Gastrocnemius medialis (tissue), 4 donors: Measurements from ENCODE around the gene PPP1R12A. TPM values are rescaled to one million over a fixed set of nuclear protein-coding genes. Genes with fewer than 3 reads are reported as not detected.
"Not testable (repeated sequence)": the region's sequence is repeated elsewhere in the genome, so short reads cannot be mapped to it uniquely, and the experiment has no call there.

Experiments used
- ATAC-seq, 2 donors: fragments of 150-250 bp; one replicate each; pipeline ENCODE4 v1.9.1; 2016
- DNase-seq, 2 donors: peaks; one replicate each; pipeline ENCODE4 v3.0.0-alpha.2; 2019
- H3K27ac ChIP-seq, 4 donors: fragments of 200-600 bp; sonication (generic); 1 replicate in 1 of 4; 2 replicates in 3 of 4; pipeline ENCODE4 v1.5.1; 2016 to 2018; ENCODE audit warnings: mild to moderate bottlenecking in 2 of 4, moderate library complexity in 1 of 4
- H3K27me3 ChIP-seq, 3 donors: fragments of 200-600 bp; sonication (generic) in 2 of 3; 1 replicate in 1 of 3; 2 replicates in 2 of 3; pipeline versions ENCODE4 v1.5.1 to v1.6.0; 2016 to 2019; ENCODE audit warnings: mild to moderate bottlenecking in 1 of 3, moderate library complexity in 1 of 3
- H3K36me3 ChIP-seq, 2 donors: fragments of 200-600 bp; sonication (generic) in 1 of 2; one replicate each; pipeline ENCODE4 v1.5.1; 2017 to 2018
- H3K4me1 ChIP-seq, 2 donors: fragments of 200-600 bp; sonication (generic) in 1 of 2; one replicate each; pipeline ENCODE4 v1.5.1; 2016 to 2017; ENCODE audit warnings: mild to moderate bottlenecking in 2 of 2
- H3K4me3 ChIP-seq, 4 donors: fragments of 200-600 bp; sonication (generic) in 3 of 4; 1 replicate in 1 of 4; 2 replicates in 3 of 4; pipeline ENCODE4 v1.5.1; 2016 to 2019; ENCODE audit warnings: mild to moderate bottlenecking in 2 of 4
- H3K9me3 ChIP-seq, 3 donors: fragments of 200-600 bp; sonication (generic) in 2 of 3; 1 replicate in 1 of 3; 2 replicates in 2 of 3; pipeline ENCODE4 v1.5.1; 2016 to 2019
- POLR2A ChIP-seq, 2 donors: fragments of 450-650 bp; IDR thresholded peaks; one replicate each; pipeline ENCODE4 v1.6.1; 2017; ENCODE audit warnings: antibody characterized with exemption in 2 of 2, mild to moderate bottlenecking in 2 of 2, moderate library complexity in 2 of 2
- in situ Hi-C, 4 donors: fragments of 200-750 bp; cut with MboI; loops; one replicate each; pipeline versions ENCODE4 v1.15.0 to v1.8.0; 2017; ENCODE audit warnings: low sequenced_read_pairs in 4 of 4
- intact Hi-C: fragments of 100-400 bp; cut with DNase I; formaldehyde crosslinking; loops from one replicate; pipeline ENCODE4 v1.15.1; 2023; ENCODE audit warnings: low total_unique reads
- total RNA-seq, 4 donors: library from RNA; depleted of rRNA; stranded (reverse); fragments of >200 nt; gene quantifications; one replicate each; pipeline versions ENCODE4 v1.1.0 to v1.2.3, GENCODE V29; 2016
- TF ChIP-seq, protein P1 (sequence below), 5 experiments: fragments of 450-650 bp in 3 of 5; fragments of 200-600 bp in 2 of 5; sonication (generic) in 2 of 5; IDR thresholded peaks in 4 of 5; conservative IDR thresholded peaks in 1 of 5; 1 replicate in 4 of 5; 2 replicates in 1 of 5; pipeline ENCODE4 v1.5.1; 2016 to 2019; ENCODE audit warnings: antibody characterized with exemption in 5 of 5, mild to moderate bottlenecking in 3 of 5, moderate library complexity in 3 of 5

PPP1R12A gene
- total RNA-seq, 4 donors from 2014 or later, result 38.0 to 65.7 (median 47.2) TPM

GRCh38 chr12:79826267-79827128 is 108.4 kb downstream of the PPP1R12A start:
- Histone ChIP-seq H3K36me3 (peaks cover 0 to under 1% of the 10 kb centered on the region in 2 donors), H3K4me3 (no peak overlapping the region), H3K27ac (no peak overlapping the region), H3K27me3 (no peaks in the 10 kb centered on the region), H3K4me1 (peaks cover 0 to 14% of the 10 kb centered on the region in 2 donors), H3K9me3 (no peaks in the 10 kb centered on the region)
- in situ Hi-C loops (no loop called here), intact Hi-C loops (no loop called here)
- no peak for TF ChIP-seq POLR2A (IDR thresholded peaks at IDR 0.05)
- TF ChIP-seq, protein P1, sequence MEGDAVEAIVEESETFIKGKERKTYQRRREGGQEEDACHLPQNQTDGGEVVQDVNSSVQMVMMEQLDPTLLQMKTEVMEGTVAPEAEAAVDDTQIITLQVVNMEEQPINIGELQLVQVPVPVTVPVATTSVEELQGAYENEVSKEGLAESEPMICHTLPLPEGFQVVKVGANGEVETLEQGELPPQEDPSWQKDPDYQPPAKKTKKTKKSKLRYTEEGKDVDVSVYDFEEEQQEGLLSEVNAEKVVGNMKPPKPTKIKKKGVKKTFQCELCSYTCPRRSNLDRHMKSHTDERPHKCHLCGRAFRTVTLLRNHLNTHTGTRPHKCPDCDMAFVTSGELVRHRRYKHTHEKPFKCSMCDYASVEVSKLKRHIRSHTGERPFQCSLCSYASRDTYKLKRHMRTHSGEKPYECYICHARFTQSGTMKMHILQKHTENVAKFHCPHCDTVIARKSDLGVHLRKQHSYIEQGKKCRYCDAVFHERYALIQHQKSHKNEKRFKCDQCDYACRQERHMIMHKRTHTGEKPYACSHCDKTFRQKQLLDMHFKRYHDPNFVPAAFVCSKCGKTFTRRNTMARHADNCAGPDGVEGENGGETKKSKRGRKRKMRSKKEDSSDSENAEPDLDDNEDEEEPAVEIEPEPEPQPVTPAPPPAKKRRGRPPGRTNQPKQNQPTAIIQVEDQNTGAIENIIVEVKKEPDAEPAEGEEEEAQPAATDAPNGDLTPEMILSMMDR (IDR thresholded peaks at IDR 0.05 in 4 of 5, conservative IDR thresholded peaks at IDR 0.05 in 1 of 5), result no peak
- DNase-seq (no peak), ATAC-seq (no peak)

DNA sequence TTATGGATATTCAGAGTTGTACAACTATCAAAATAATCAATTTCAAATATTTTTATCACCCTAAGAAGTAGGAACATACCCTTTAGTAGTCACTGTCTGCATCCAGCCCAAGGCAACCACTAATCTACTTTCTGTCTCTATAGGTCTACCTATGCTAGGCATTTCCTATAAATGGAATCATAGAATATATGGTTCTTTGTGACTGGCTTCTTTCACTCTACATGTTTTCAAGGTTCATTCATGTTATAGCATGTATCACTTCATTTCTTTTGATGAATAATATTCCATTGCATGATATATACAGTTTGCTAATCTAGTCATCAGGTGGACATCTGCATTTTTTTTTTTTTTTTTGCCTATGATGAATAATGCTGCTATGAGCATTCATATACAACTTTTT is 112.4 kb downstream of the PPP1R12A start:
- intact Hi-C loops, result no loop called here
- TF ChIP-seq, protein P1 (IDR thresholded peaks at IDR 0.05 in 4 of 5, conservative IDR thresholded peaks at IDR 0.05 in 1 of 5), result no peak
- TF ChIP-seq POLR2A (IDR thresholded peaks at IDR 0.05), result no peak
- no peaks in the 10 kb centered on the region for H3K9me3 ChIP-seq

DNA sequence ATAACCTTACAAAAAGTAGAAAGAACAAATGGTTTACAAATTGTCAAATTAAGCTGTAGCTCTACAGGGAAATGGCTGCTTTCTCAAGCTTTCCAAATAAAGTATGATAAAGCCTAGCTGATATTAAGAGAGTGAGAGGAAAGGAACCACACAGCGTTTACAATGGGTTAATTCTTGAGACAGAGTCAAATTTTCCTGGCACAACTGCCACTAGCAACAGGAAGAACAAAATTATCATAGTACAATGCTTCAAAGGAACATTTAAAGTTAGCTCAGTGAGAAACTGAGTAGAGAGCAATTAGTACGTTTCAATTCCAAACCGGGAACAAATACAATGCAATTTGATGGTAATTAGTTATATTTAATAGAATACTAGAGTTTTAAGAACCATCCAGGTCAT is 116.0 kb downstream of the PPP1R12A start:
- ATAC-seq, result peak in 1 of 2 donors; percentile 23
- peak overlapping the region; percentile 4 to 60 (median 34) for H3K27ac ChIP-seq
- H3K36me3 ChIP-seq, result peaks cover 0 to 11% of the 10 kb centered on the region in 2 donors

More for the DNA sequence above, 112.4 kb downstream of the PPP1R12A start:
- Histone ChIP-seq H3K27me3 (no peaks in the 10 kb centered on the region), H3K27ac (no peak overlapping the region), H3K4me1 (peaks cover 0 to 26% of the 10 kb centered on the region in 2 donors), H3K4me3 (no peak overlapping the region), H3K36me3 (peaks cover 0 to 11% of the 10 kb centered on the region in 2 donors)
- DNase-seq (no peak), ATAC-seq (no peak)
- in situ Hi-C loops, result no loop called here

GRCh38 chr12:79784366-79785065 is 150.4 kb downstream of the PPP1R12A start:
- ATAC-seq, H3K4me1 ChIP-seq, H3K27me3 ChIP-seq, H3K9me3 ChIP-seq, H3K4me3 ChIP-seq, H3K27ac ChIP-seq, intact Hi-C loops, in situ Hi-C loops, DNase-seq: not testable (repeated sequence)
- peaks cover 0 to 59% of the 10 kb centered on the region in 2 donors for H3K36me3 ChIP-seq

More for the DNA sequence above, 116.0 kb downstream of the PPP1R12A start:
- H3K27me3 ChIP-seq, result no peaks in the 10 kb centered on the region
- intact Hi-C loops, result no loop called here
- no peak for DNase-seq
- TF ChIP-seq, protein P1 (IDR thresholded peaks at IDR 0.05 in 4 of 5, conservative IDR thresholded peaks at IDR 0.05 in 1 of 5), result no peak
- no peak for TF ChIP-seq POLR2A (IDR thresholded peaks at IDR 0.05)
- no peak overlapping the region for H3K4me3 ChIP-seq
- peaks cover 0 to 11% of the 10 kb centered on the region in 2 donors for H3K4me1 ChIP-seq
- H3K9me3 ChIP-seq, result no peaks in the 10 kb centered on the region
- in situ Hi-C loops, result no loop called here
